ENCODE measurements around the gene PEX1.
"Not testable (repeated sequence)": the region's sequence is repeated elsewhere in the genome, so short reads cannot be mapped to it uniquely, and the experiment has no call there.

PEX1 gene

DNA sequence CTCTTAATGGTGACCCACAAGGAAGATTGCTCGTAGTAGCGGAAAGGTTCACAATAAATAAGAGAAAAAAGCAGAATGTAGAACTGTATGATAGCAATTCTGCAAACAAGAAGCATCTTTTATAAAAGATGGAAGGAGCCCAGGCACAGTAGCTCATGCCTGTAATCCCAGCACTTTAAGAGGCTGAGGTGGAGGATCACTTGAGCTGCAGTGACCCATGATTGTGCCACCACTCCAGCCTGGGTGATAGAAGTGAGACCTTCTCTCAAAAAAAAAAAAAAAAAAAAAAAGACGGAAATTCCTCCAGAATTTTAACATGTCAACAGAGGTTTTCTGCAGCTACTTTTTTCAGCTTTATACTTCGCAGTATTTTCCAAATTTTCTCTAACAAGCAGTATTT, 67.8 kb downstream of the PEX1 start:
- no peak for DNase-seq (ENCODE audit: low read depth)

DNA sequence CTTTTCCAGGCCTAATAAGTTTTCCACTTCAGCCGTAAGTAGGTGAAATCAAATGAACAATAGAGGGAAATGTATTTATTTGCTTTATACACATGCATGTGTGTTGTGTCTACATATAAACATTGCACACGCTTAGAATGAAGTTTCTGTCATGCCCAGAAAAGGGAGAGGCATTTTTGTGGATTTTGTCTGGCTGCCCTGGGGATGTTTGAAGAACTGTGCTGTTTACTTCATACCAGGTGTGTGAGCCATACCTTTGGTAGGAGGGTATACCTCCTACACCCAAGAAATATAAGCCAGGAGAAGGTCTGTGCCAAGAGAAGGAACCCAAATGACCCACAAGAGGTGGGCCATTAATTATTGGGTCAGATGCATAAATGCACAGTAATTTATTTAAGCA, 68.2 kb downstream of the PEX1 start:
- no peak for DNase-seq (ENCODE audit: low read depth)

- DNase-seq (ENCODE audit: low read depth) = peak; percentile 30
Observed at GRCh38 chr7:92456236-92456635, 72.1 kb downstream of the PEX1 start.

- DNase-seq (ENCODE audit: low read depth) = no peak
Observed at GRCh38 chr7:92451645-92452044, 76.7 kb downstream of the PEX1 start.

- DNase-seq (ENCODE audit: low read depth) = peak; percentile 61
Observed at GRCh38 chr7:92448205-92448747, 80.0 kb downstream of the PEX1 start.

- peak; percentile 94 for DNase-seq (ENCODE audit: low read depth)
Observed at GRCh38 chr7:92447345-92448204, 80.7 kb downstream of the PEX1 start, which contains the start of gene GATAD1. TSS of gene GATAD1 (plus strand) at chr7:92447482. CDS start at chr7:92447730, 248 bp downstream.

- no peak for DNase-seq (ENCODE audit: low read depth)
Observed at GRCh38 chr7:92446869-92447344, 81.4 kb downstream of the PEX1 start.

DNA sequence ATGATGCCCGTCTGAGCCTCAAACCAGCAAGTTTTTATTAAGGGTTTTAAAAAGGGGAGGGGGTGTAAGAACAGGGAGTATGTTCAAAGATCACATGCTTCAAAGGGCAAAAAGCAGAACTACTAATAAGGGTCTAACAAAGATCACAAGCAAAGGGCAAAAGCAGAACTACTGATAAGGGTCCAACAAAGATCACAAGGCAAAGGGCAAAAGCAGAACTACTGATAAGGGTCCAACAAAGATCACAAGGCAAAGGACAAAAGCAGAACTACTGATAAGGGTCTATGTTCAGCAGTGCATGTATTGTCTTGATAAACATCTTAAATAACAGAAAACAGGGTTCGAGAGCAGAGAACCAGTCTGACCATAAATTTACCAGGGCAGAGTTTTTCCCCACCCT, 85.6 kb downstream of the PEX1 start:
- not testable (repeated sequence) for DNase-seq (ENCODE audit: low read depth)

DNA sequence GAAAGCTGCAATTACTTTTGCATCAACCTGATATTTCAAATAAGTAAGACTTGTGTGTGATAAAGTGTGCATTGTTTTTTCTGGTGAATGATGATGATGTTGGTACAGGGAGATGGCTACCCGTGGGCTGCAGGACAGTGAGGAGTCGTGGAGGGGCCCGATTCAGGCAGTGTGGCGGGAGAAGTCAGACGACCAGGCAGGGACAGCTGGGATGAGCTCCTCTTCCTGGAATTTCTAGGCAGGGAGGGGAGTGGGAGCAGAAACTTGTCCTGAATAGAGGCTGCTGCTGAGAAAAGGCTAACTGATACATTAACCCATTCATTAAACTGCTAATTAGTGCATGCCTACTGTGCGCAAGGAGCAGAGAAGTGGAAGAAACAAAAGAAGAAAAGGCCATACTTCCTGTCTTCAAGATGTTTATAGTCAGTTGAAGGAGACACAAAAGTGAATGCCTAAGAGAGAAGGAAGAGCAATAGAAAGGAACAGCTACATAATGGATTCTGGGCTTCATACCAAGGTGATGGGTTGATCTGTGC, 90.3 kb downstream of the PEX1 start:
- DNase-seq (ENCODE audit: low read depth) = no peak

Measured in ELR (cell line).